HG03108 (cell line): ENCODE results near the gene CGB7.
"Not testable (repeated sequence)": the region's sequence is repeated elsewhere in the genome, so short reads cannot be mapped to it uniquely, and the experiment has no call there.

Experiments
- ATAC-seq: cut with Tn5 transposase; IDR thresholded peaks from one replicate; pipeline ENCODE4 v1.9.1; 2021; ENCODE audit warnings: moderate library complexity; ENCODE audit not compliant: unreplicated experiment

CGB7 gene

GRCh38 chr19:49073514-49074378, 16.2 kb upstream of the CGB7 start:
- ATAC-seq: no peak

DNA sequence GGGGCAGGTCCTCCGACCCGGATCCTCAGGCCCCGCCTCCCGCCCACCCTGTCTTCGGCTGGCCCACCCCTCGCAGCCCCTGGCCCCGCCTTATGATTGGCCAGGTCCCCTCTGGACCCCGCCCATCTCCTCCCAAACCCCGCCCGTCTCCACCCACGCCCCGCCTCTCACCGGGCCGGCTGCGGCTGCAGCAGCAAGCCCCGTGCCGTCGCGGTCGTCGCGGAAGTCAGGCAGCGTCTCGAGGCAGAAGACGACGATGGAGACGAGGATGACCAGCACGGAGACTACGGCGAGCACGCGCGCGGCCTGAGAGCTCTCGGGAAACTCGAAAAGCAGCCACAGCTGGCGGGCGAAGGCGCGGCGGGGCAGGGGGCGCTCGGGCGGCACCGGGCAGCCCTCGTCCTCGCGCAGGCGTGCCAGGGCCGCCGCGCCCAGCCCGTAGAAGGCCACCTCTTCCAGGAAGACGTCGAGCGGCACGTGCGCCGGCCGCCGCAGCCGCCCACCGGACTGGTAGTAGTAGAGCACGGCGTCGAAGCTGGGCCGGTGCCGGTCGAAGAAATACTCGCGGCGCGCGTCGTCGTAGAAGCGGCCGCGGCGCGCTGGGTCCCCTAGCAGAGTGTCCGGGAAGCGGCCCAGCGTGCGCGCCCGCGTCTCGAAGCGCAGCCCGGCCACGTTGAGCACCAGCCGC, 14.5 kb upstream of the CGB7 start:
- no peak for ATAC-seq

GRCh38 chr19:49070416-49070815, 12.9 kb upstream of the CGB7 start:
- no peak for ATAC-seq

- no peak for ATAC-seq
Measured at GRCh38 chr19:49069026-49069425, 11.5 kb upstream of the CGB7 start.

DNA sequence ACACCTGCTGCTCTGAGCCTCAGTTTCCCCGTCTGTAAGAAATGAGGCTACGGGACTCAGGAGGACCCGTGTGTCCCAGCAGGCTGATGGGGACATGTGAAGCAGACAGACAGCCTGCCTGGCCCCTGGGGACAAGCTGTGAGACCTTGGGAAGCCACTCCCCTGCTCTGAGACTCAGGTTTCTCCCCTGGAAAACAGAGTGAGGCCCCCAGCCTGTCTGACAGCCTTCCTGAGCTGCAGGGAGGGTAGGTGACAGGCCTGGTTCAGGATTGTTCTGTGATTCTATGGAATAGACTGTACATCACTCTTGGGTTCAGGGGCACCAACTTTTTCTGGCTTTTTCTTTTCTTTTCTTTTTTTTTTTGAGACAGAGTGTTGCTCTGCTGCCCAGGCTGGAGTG, 10.0 kb upstream of the CGB7 start:
- no peak for ATAC-seq

DNA sequence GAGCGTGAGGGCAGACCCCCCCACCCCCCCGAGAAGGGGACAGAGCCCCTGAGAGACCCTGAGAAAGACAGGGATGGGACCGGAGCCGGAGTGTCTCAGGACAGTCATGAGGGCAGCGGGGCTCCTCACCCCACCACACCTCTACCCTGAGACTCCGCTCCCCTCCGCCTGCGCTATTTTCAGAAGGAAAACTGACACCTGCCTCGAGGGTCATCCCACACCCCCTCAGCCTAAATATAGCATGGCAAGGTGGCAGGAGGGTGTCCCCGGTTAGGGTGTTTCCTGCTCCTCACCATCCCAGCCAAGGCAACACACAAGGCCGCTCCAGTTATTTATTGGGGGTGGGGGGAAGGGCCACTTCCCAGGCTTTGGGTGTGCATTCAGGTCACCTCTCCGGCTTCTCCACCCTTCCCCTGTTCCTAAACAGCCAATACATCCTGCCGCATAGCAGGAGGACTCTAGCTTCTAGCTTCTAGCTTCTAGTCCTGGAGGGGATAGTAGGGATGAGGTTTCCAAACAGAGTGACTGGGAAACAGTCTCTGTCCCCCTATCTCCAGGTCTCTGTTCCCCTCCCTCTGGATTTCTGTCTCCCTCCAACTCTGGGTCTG, 8.5 kb upstream of the CGB7 start:
- no peak for ATAC-seq

DNA sequence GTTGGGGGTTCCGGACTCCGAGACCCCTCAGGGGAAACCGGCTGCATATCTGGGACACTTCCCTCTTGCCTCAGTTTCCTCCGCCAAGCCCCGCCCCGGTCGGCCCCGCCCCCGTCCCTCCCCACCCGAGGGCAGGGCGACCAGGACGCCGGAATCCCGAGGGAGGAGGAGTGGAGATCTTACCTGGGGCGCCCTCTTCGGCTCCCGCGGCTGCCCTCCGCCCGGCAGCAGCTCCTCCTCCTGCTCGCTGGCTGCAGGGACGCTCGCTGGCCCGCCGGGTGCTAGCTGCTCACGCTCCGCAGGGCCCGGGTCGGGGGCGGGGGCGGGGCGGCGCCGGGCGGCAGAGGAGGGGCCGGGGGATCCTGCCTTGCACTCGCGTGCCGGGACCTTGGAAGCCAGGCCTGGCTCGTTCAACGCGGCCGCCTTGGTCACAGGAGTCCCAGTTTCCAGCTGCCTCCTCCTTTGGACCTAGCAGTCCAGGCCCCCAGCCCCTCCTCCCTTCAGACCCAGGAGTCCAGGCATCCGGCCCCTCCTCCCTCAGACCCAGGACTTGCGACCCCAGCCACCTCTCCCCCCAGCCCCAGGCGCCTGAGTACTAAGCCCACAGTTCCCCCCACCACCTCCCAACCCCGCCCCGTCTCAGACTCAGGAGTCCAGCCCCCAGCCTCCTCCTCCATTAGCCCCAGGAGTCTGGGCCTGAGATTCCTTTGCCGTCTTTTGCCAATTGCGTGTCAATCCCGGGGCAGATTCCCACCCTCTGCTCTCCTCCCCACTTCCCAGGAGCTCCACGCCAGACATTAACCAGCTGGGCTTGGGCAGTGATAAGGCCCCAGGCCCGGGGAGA, 7.4 kb upstream of the CGB7 start, which contains the start of gene NTF4:
TSS of gene NTF4 (minus strand) at position 51 of the 844 bp plus-strand sequence. CDS start 2,821 bp downstream, outside the sequence.
- ATAC-seq: no peak

GRCh38 chr19:49064029-49064629, 6.6 kb upstream of the CGB7 start:
- ATAC-seq: no peak

- ATAC-seq: no peak
Measured at GRCh38 chr19:49061445-49061844, 3.9 kb upstream of the CGB7 start.

DNA sequence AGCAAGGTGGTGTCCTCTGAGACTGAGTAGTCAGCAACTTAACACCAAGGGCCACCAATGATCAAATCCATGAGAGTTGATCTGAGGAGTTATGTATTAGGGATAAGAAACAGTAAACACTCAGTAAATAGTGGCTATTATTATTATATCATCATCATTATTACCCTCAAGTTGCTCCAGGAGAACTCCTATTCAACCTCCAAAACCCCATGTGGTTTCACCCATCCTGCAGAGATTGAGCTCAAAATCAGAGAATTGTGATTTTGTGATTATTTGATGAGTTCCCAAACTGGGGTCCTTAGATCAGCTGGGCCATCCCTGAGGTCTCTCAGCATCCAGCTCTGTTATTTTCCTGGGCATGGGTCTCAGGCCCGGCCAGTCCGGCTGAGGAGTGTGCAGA, 3.5 kb upstream of the CGB7 start:
- ATAC-seq: no peak

- ATAC-seq: no peak
Measured at GRCh38 chr19:49059053-49059452, 1.5 kb upstream of the CGB7 start.

- no peak for ATAC-seq
Measured at GRCh38 chr19:49058562-49058961, 1.0 kb upstream of the CGB7 start.

GRCh38 chr19:49056902-49057596, 500 bp downstream of the CGB7 start:
- not testable (repeated sequence) for ATAC-seq

GRCh38 chr19:49056101-49056901, 1.2 kb downstream of the CGB7 start:
- no peak for ATAC-seq

- ATAC-seq: not testable (repeated sequence)
Measured at GRCh38 chr19:49050376-49051033, 7.0 kb downstream of the CGB7 start.

DNA sequence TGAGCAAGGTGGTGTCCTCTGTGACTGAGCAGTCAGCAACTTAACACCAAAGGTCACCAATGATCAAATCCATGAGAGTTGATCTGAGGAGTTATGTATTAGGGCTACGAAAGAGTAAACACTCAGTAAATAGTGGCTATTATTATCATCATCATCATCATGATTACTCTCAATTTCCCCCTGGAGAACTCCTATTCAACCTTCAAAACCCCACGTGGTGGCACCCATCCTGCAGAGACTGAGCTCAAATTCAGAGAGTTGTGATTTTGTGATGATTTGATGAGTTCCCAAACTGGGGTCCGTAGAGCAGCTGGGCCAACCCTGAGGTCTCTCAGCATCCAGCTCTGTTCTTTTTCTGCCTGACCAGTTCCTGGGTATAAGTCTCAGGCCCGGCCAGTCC, 7.7 kb downstream of the CGB7 start:
- ATAC-seq: not testable (repeated sequence)

DNA sequence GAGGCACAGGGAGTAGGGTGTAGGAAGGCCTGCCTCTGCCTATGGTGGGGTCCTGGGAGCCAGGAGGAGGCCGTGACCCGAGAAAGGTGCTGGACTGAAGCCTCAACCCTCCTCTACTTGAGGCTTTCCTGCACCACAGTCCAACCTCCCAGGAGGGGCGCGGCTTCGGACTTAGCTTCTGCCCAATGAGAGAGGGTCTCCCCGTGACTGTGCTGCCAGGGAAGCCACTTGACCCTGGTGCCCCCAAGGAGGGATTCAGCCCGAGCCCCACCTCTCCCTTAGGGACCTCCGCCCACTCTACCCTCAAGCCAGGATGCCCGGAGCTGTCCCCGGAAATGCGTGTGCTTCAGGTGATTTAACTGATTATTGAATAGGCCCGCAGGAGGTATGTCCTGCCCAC, 8.5 kb downstream of the CGB7 start, which contains the start of gene CGB8:
TSS of gene CGB8 (minus strand) at position 101 of the 400 bp plus-strand sequence. CDS start 372 bp downstream, outside the sequence.
- not testable (repeated sequence) for ATAC-seq

GRCh38 chr19:49043548-49043947, 14.0 kb downstream of the CGB7 start, which contains the start of gene CGB5:
TSS of gene CGB5 (plus strand) at chr19:49043848. CDS start at chr19:49044210, 362 bp downstream.
- not testable (repeated sequence) for ATAC-seq
